Parathyroid adenoma (tissue), 2 donors: ENCODE measurements around the gene ZFX.

Source experiments
- H2AFZ ChIP-seq: fragments of 300-600 bp; sonication (generic); one replicate; pipeline ENCODE4 v1.7.0; 2017; ENCODE audit warnings: antibody characterized with exemption, mild to moderate bottlenecking
- H3K27ac ChIP-seq: fragments of 300-600 bp; sonication (generic); one replicate; pipeline ENCODE4 v1.7.0; 2017
- H3K27me3 ChIP-seq: fragments of 300-600 bp; sonication (generic); one replicate; pipeline ENCODE4 v1.7.0; 2017; ENCODE audit warnings: low read length; ENCODE audit not compliant: control insufficient read depth, insufficient read depth
- H3K36me3 ChIP-seq: fragments of 300-600 bp; sonication (generic); one replicate; pipeline ENCODE4 v1.7.0; 2017; ENCODE audit warnings: low read length; ENCODE audit not compliant: control insufficient read depth, insufficient read depth
- H3K4me1 ChIP-seq: fragments of 300-600 bp; sonication (generic); one replicate; pipeline ENCODE4 v1.7.0; 2017; ENCODE audit warnings: control low read depth
- H3K4me2 ChIP-seq: fragments of 300-600 bp; sonication (generic); one replicate; pipeline ENCODE4 v1.7.0; 2017; ENCODE audit warnings: low read length
- H3K4me3 ChIP-seq: fragments of 300-600 bp; sonication (generic); one replicate; pipeline ENCODE4 v1.7.0; 2017; ENCODE audit warnings: low read depth, low read length
- H3K79me2 ChIP-seq: fragments of 300-600 bp; sonication (generic); one replicate; pipeline ENCODE4 v1.7.0; 2017; ENCODE audit warnings: control low read depth
- H3K9ac ChIP-seq: fragments of 300-600 bp; sonication (generic); one replicate; pipeline ENCODE4 v1.7.0; 2017; ENCODE audit warnings: mild to moderate bottlenecking
- H3K9me3 ChIP-seq: fragments of 300-600 bp; sonication (generic); one replicate; pipeline ENCODE4 v1.7.0; 2017; ENCODE audit warnings: low read length; ENCODE audit not compliant: control insufficient read depth
- CTCF ChIP-seq: fragments of 300-600 bp; sonication (generic); IDR thresholded peaks from one replicate; pipeline ENCODE4 v1.7.0; 2017; ENCODE audit warnings: antibody characterized with exemption, mild to moderate bottlenecking
- donor health status: primary hyperparathyroidism.

The ZFX gene

GRCh38 chrX:24169211-24169610 is 19.7 kb downstream of the ZFX start:
- TF ChIP-seq CTCF: no peak
- H3K4me1 ChIP-seq: peaks cover 10% of the 10 kb centered on the region
- H3K9ac ChIP-seq: no peak overlapping the region
- H3K4me3 ChIP-seq: no peak overlapping the region
- no peaks in the 10 kb centered on the region for H3K9me3 ChIP-seq
- H3K27ac ChIP-seq: no peak overlapping the region
- no peaks in the 10 kb centered on the region for H3K36me3 ChIP-seq
- no peak overlapping the region for H3K4me2 ChIP-seq
- H2AFZ ChIP-seq: no peak overlapping the region
- H3K79me2 ChIP-seq: peaks cover 10% of the 10 kb centered on the region
- no peaks in the 10 kb centered on the region for H3K27me3 ChIP-seq

- Histone ChIP-seq H3K4me3 (no peak overlapping the region), H3K4me2 (no peak overlapping the region), H2AFZ (no peak overlapping the region), H3K9ac (no peak overlapping the region), H3K4me1 (peaks cover 5% of the 10 kb centered on the region), H3K36me3 (no peaks in the 10 kb centered on the region), H3K27me3 (no peaks in the 10 kb centered on the region), H3K27ac (no peak overlapping the region), H3K9me3 (no peaks in the 10 kb centered on the region), H3K79me2 (peaks cover 3% of the 10 kb centered on the region)
- no peak for TF ChIP-seq CTCF
These were observed 23.8 kb downstream of the ZFX start for GRCh38 chrX:24173115-24173847.

- Histone ChIP-seq H3K36me3 (no peaks in the 10 kb centered on the region), H3K9me3 (no peaks in the 10 kb centered on the region), H3K4me2 (no peak overlapping the region), H3K79me2 (peaks cover 5% of the 10 kb centered on the region), H3K4me1 (peaks cover 5% of the 10 kb centered on the region), H3K9ac (no peak overlapping the region), H3K27ac (no peak overlapping the region), H2AFZ (no peak overlapping the region), H3K27me3 (no peaks in the 10 kb centered on the region), H3K4me3 (no peak overlapping the region)
- TF ChIP-seq CTCF: no peak
These were observed 25.7 kb downstream of the ZFX start for GRCh38 chrX:24175276-24175675.

GRCh38 chrX:24178441-24178840 is 28.9 kb downstream of the ZFX start:
- Histone ChIP-seq H2AFZ (no peak overlapping the region), H3K9me3 (no peaks in the 10 kb centered on the region), H3K4me1 (no peaks in the 10 kb centered on the region), H3K4me3 (no peak overlapping the region), H3K36me3 (no peaks in the 10 kb centered on the region), H3K4me2 (no peak overlapping the region), H3K27me3 (no peaks in the 10 kb centered on the region), H3K9ac (no peak overlapping the region), H3K79me2 (peaks cover 17% of the 10 kb centered on the region), H3K27ac (no peak overlapping the region)
- no peak for TF ChIP-seq CTCF

GRCh38 chrX:24184018-24184417 is 34.5 kb downstream of the ZFX start:
- no peak overlapping the region for H2AFZ ChIP-seq
- H3K4me1 ChIP-seq: no peaks in the 10 kb centered on the region
- H3K36me3 ChIP-seq: no peaks in the 10 kb centered on the region
- H3K27ac ChIP-seq: no peak overlapping the region
- no peak for TF ChIP-seq CTCF
- no peak overlapping the region for H3K4me3 ChIP-seq
- no peak overlapping the region for H3K9ac ChIP-seq
- H3K4me2 ChIP-seq: no peak overlapping the region
- peaks cover 33% of the 10 kb centered on the region for H3K79me2 ChIP-seq
- no peaks in the 10 kb centered on the region for H3K9me3 ChIP-seq
- H3K27me3 ChIP-seq: no peaks in the 10 kb centered on the region
